ENCODE measurements around the gene FUT8.

FUT8 gene

GRCh38 chr14:65434216-65434850 lies 21.8 kb downstream of the FUT8 start:
- no peak overlapping the region for H3K4me3 ChIP-seq (ENCODE audit: low read depth, low read length)
- no peak for TF ChIP-seq CTCF (IDR thresholded peaks at IDR 0.05; ENCODE audit: low read depth, low read length)

- no peak for TF ChIP-seq CTCF (IDR thresholded peaks at IDR 0.05; ENCODE audit: low read depth, low read length)
Measured at GRCh38 chr14:65438266-65438933, 25.9 kb downstream of the FUT8 start.

GRCh38 chr14:65439117-65439516 lies 26.6 kb downstream of the FUT8 start:
- TF ChIP-seq CTCF (IDR thresholded peaks at IDR 0.05; ENCODE audit: low read depth, low read length) = no peak
- no peak overlapping the region for H3K4me3 ChIP-seq (ENCODE audit: low read depth, low read length)

More at GRCh38 chr14:65438266-65438933, 25.9 kb downstream of the FUT8 start:
- no peak overlapping the region for H3K4me3 ChIP-seq (ENCODE audit: low read depth, low read length)

- no peak overlapping the region for H3K4me3 ChIP-seq (ENCODE audit: low read depth, low read length)
- no peak for TF ChIP-seq CTCF (IDR thresholded peaks at IDR 0.05; ENCODE audit: low read depth, low read length)
Measured at GRCh38 chr14:65440230-65440629, 27.7 kb downstream of the FUT8 start.

- no peak for TF ChIP-seq CTCF (IDR thresholded peaks at IDR 0.05; ENCODE audit: low read depth, low read length)
- H3K4me3 ChIP-seq (ENCODE audit: low read depth, low read length) = no peak overlapping the region
Measured at GRCh38 chr14:65444230-65444629, 31.7 kb downstream of the FUT8 start.

GRCh38 chr14:65446159-65446558 lies 33.6 kb downstream of the FUT8 start:
- no peak overlapping the region for H3K4me3 ChIP-seq (ENCODE audit: low read depth, low read length)
- no peak for TF ChIP-seq CTCF (IDR thresholded peaks at IDR 0.05; ENCODE audit: low read depth, low read length)

- no peak overlapping the region for H3K4me3 ChIP-seq (ENCODE audit: low read depth, low read length)
- TF ChIP-seq CTCF (IDR thresholded peaks at IDR 0.05; ENCODE audit: low read depth, low read length) = no peak
Measured at GRCh38 chr14:65449647-65450046, 37.1 kb downstream of the FUT8 start.

Data from WI38 (cell line).